ENCODE data around the gene PHF2. TPM values are rescaled to one million over a fixed set of nuclear protein-coding genes. Genes with fewer than 3 reads are reported as not detected.

Gene PHF2
- total and polyA plus RNA-seq, 3 experiments from 2014 or later, result 3.0 to 25.0 (median 22.4) TPM

GRCh38 chr9:93541581-93542349 lies 34.6 kb upstream of the PHF2 start:
- H3K9me3 Mint-ChIP-seq, result no peaks in the 10 kb centered on the region
- CTCF ChIA-PET, result no interaction called here
- no peaks in the 10 kb centered on the region for H3K9me3 ChIP-seq (ENCODE audit: low read length)
- peaks cover 0 to 84% (median 6%) of the 10 kb centered on the region in 3 donors for H3K36me3 Mint-ChIP-seq
- H3K4me3 Mint-ChIP-seq, result no peak overlapping the region
- peaks cover 0 to under 1% (median 0%) of the 10 kb centered on the region in 3 donors for H3K4me1 Mint-ChIP-seq
- H3K27me3 Mint-ChIP-seq, result no peaks in the 10 kb centered on the region
- no peak for DNase-seq
- peaks cover 12% of the 10 kb centered on the region for H3K36me3 ChIP-seq (ENCODE audit: insufficient read depth, low read length)
- H3K27ac ChIP-seq (ENCODE audit: low read depth, low read length), result no peak overlapping the region
- no peaks in the 10 kb centered on the region for H3K27me3 ChIP-seq (ENCODE audit: insufficient read depth, low read length, poor library complexity, severe bottlenecking)
- no peak overlapping the region for H3K4me3 ChIP-seq (ENCODE audit: low read length)
- H3K4me1 ChIP-seq (ENCODE audit: insufficient read depth, low read length), result no peaks in the 10 kb centered on the region
- H3K27ac Mint-ChIP-seq, result peak overlapping the region in 2 of 8 donors; percentile 37 to 68
- POLR2A ChIA-PET, result interaction anchor here (0.5 kb wide), 1 partner anchor 66 kb away, joined by 3 read pairs; no protein-coding TSS in a partner anchor

GRCh38 chr9:93543117-93543516 lies 33.3 kb upstream of the PHF2 start:
- CTCF ChIA-PET, result no interaction called here
- Histone ChIP-seq H3K27ac (ENCODE audit: low read depth, low read length) (no peak overlapping the region), H3K27me3 (ENCODE audit: insufficient read depth, low read length, poor library complexity, severe bottlenecking) (no peaks in the 10 kb centered on the region), H3K9me3 (ENCODE audit: low read length) (no peaks in the 10 kb centered on the region), H3K4me3 (ENCODE audit: low read length) (no peak overlapping the region), H3K4me1 (ENCODE audit: insufficient read depth, low read length) (no peaks in the 10 kb centered on the region), H3K36me3 (ENCODE audit: insufficient read depth, low read length) (peaks cover 12% of the 10 kb centered on the region)
- Mint-ChIP-seq H3K4me3 (no peak overlapping the region), H3K27ac (peak overlapping the region in 2 of 8 donors; percentile 7 to 48), H3K36me3 (peaks cover 0 to 81% (median 11%) of the 10 kb centered on the region in 3 donors), H3K27me3 (no peaks in the 10 kb centered on the region), H3K4me1 (peaks cover 0 to 7% (median 1%) of the 10 kb centered on the region in 3 donors), H3K9me3 (no peaks in the 10 kb centered on the region)
- POLR2A ChIA-PET, result no interaction called here
- DNase-seq, result no peak

GRCh38 chr9:93546356-93546755 lies 30.0 kb upstream of the PHF2 start:
- H3K27ac Mint-ChIP-seq, result no peak overlapping the region

GRCh38 chr9:93549611-93550010 lies 26.8 kb upstream of the PHF2 start:
- H3K4me3 ChIP-seq (ENCODE audit: low read length), result no peak overlapping the region
- no peak overlapping the region for H3K27ac ChIP-seq (ENCODE audit: low read depth, low read length)
- no peak overlapping the region for H3K4me3 Mint-ChIP-seq
- H3K36me3 Mint-ChIP-seq, result peaks cover 0 to 81% (median 13%) of the 10 kb centered on the region in 3 donors
- H3K36me3 ChIP-seq (ENCODE audit: insufficient read depth, low read length), result peaks cover 35% of the 10 kb centered on the region
- H3K9me3 Mint-ChIP-seq, result no peaks in the 10 kb centered on the region
- H3K4me1 ChIP-seq (ENCODE audit: insufficient read depth, low read length), result no peaks in the 10 kb centered on the region
- POLR2A ChIA-PET, result no interaction called here
- H3K27me3 Mint-ChIP-seq, result no peaks in the 10 kb centered on the region
- H3K9me3 ChIP-seq (ENCODE audit: low read length), result no peaks in the 10 kb centered on the region
- CTCF ChIA-PET, result interaction anchor here (0.8 to 1.6 kb wide), 2 partner anchors 17 to 30 kb away, joined by 3 to 6 read pairs; no protein-coding TSS in a partner anchor
- peaks cover 0 to 7% (median 1%) of the 10 kb centered on the region in 3 donors for H3K4me1 Mint-ChIP-seq
- H3K27me3 ChIP-seq (ENCODE audit: insufficient read depth, low read length, poor library complexity, severe bottlenecking), result no peaks in the 10 kb centered on the region
- H3K27ac Mint-ChIP-seq, result peak overlapping the region in 3 of 8 donors; percentile 26 to 38 (median 36)
- no peak for DNase-seq

More at GRCh38 chr9:93546356-93546755, 30.0 kb upstream of the PHF2 start:
- POLR2A ChIA-PET, result no interaction called here
- H3K27me3 Mint-ChIP-seq, result no peaks in the 10 kb centered on the region
- DNase-seq, result no peak
- no peaks in the 10 kb centered on the region for H3K27me3 ChIP-seq (ENCODE audit: insufficient read depth, low read length, poor library complexity, severe bottlenecking)
- peaks cover 18% of the 10 kb centered on the region for H3K36me3 ChIP-seq (ENCODE audit: insufficient read depth, low read length)
- peaks cover 0 to 81% (median 11%) of the 10 kb centered on the region in 3 donors for H3K36me3 Mint-ChIP-seq
- H3K4me1 Mint-ChIP-seq, result peaks cover 0 to 7% (median 1%) of the 10 kb centered on the region in 3 donors
- H3K4me1 ChIP-seq (ENCODE audit: insufficient read depth, low read length), result no peaks in the 10 kb centered on the region
- no peak overlapping the region for H3K27ac ChIP-seq (ENCODE audit: low read depth, low read length)
- CTCF ChIA-PET, result interaction anchor here (2.0 kb wide), 1 partner anchor 20 kb away, joined by 6 read pairs; no protein-coding TSS in a partner anchor
- no peak overlapping the region for H3K4me3 ChIP-seq (ENCODE audit: low read length)
- H3K9me3 ChIP-seq (ENCODE audit: low read length), result no peaks in the 10 kb centered on the region
- no peaks in the 10 kb centered on the region for H3K9me3 Mint-ChIP-seq
- H3K4me3 Mint-ChIP-seq, result no peak overlapping the region

- no peaks in the 10 kb centered on the region for H3K4me1 Mint-ChIP-seq
- Histone ChIP-seq H3K4me3 (ENCODE audit: low read length) (no peak overlapping the region), H3K36me3 (ENCODE audit: insufficient read depth, low read length) (peaks cover 34% of the 10 kb centered on the region), H3K27ac (ENCODE audit: low read depth, low read length) (no peak overlapping the region), H3K9me3 (ENCODE audit: low read length) (no peaks in the 10 kb centered on the region), H3K4me1 (ENCODE audit: insufficient read depth, low read length) (no peaks in the 10 kb centered on the region), H3K27me3 (ENCODE audit: insufficient read depth, low read length, poor library complexity, severe bottlenecking) (no peaks in the 10 kb centered on the region)
- no peaks in the 10 kb centered on the region for H3K27me3 Mint-ChIP-seq
- H3K9me3 Mint-ChIP-seq, result no peaks in the 10 kb centered on the region
- H3K36me3 Mint-ChIP-seq, result peaks cover 0 to 86% (median 14%) of the 10 kb centered on the region in 3 donors
- ChIA-PET CTCF (no interaction called here), POLR2A (no interaction called here)
- no peak for DNase-seq
- H3K4me3 Mint-ChIP-seq, result no peak overlapping the region
- peak overlapping the region in 2 of 8 donors; percentile 3 to 36 for H3K27ac Mint-ChIP-seq
Measured at GRCh38 chr9:93552923-93553322, 23.5 kb upstream of the PHF2 start.

GRCh38 chr9:93555370-93555769 lies 21.0 kb upstream of the PHF2 start:
- H3K36me3 Mint-ChIP-seq, result peaks cover 0 to 90% (median 15%) of the 10 kb centered on the region in 3 donors
- DNase-seq, result no peak
- Histone ChIP-seq H3K4me1 (ENCODE audit: insufficient read depth, low read length) (no peaks in the 10 kb centered on the region), H3K4me3 (ENCODE audit: low read length) (no peak overlapping the region), H3K36me3 (ENCODE audit: insufficient read depth, low read length) (peaks cover 52% of the 10 kb centered on the region), H3K27ac (ENCODE audit: low read depth, low read length) (no peak overlapping the region), H3K27me3 (ENCODE audit: insufficient read depth, low read length, poor library complexity, severe bottlenecking) (no peaks in the 10 kb centered on the region), H3K9me3 (ENCODE audit: low read length) (no peaks in the 10 kb centered on the region)
- H3K4me3 Mint-ChIP-seq, result no peak overlapping the region
- no peaks in the 10 kb centered on the region for H3K9me3 Mint-ChIP-seq
- POLR2A ChIA-PET, result no interaction called here
- CTCF ChIA-PET, result interaction anchor here (2.7 kb wide), 1 partner anchor 11 kb away, joined by 17 read pairs; no protein-coding TSS in a partner anchor
- H3K4me1 Mint-ChIP-seq, result no peaks in the 10 kb centered on the region
- H3K27me3 Mint-ChIP-seq, result no peaks in the 10 kb centered on the region
- H3K27ac Mint-ChIP-seq, result peak overlapping the region in 2 of 8 donors; percentile 11 to 43

- peaks cover 47% of the 10 kb centered on the region for H3K36me3 ChIP-seq (ENCODE audit: insufficient read depth, low read length)
- DNase-seq, result no peak
- no peak overlapping the region for H3K27ac ChIP-seq (ENCODE audit: low read depth, low read length)
- H3K27me3 ChIP-seq (ENCODE audit: insufficient read depth, low read length, poor library complexity, severe bottlenecking), result no peaks in the 10 kb centered on the region
- H3K4me3 ChIP-seq (ENCODE audit: low read length), result no peak overlapping the region
- Mint-ChIP-seq H3K4me3 (no peak overlapping the region), H3K36me3 (peaks cover 0 to 84% (median 18%) of the 10 kb centered on the region in 3 donors), H3K27ac (peak overlapping the region in 2 of 8 donors; percentile 17 to 74), H3K27me3 (no peaks in the 10 kb centered on the region), H3K4me1 (no peaks in the 10 kb centered on the region), H3K9me3 (no peaks in the 10 kb centered on the region)
- H3K4me1 ChIP-seq (ENCODE audit: insufficient read depth, low read length), result no peaks in the 10 kb centered on the region
- ChIA-PET CTCF (interaction anchor here (2.7 kb wide), 1 partner anchor 9 kb away, joined by 17 read pairs; no protein-coding TSS in a partner anchor), POLR2A (interaction anchor here (0.7 kb wide), 1 partner anchor 45 kb away, joined by 9 read pairs; no protein-coding TSS in a partner anchor)
- H3K9me3 ChIP-seq (ENCODE audit: low read length), result no peaks in the 10 kb centered on the region
Measured at GRCh38 chr9:93557366-93558137, 18.8 kb upstream of the PHF2 start.

GRCh38 chr9:93558503-93558902 lies 17.9 kb upstream of the PHF2 start:
- Histone ChIP-seq H3K27me3 (ENCODE audit: insufficient read depth, low read length, poor library complexity, severe bottlenecking) (no peaks in the 10 kb centered on the region), H3K4me1 (ENCODE audit: insufficient read depth, low read length) (no peaks in the 10 kb centered on the region), H3K4me3 (ENCODE audit: low read length) (no peak overlapping the region), H3K27ac (ENCODE audit: low read depth, low read length) (no peak overlapping the region), H3K9me3 (ENCODE audit: low read length) (no peaks in the 10 kb centered on the region), H3K36me3 (ENCODE audit: insufficient read depth, low read length) (peaks cover 47% of the 10 kb centered on the region)
- Mint-ChIP-seq H3K4me1 (no peaks in the 10 kb centered on the region), H3K4me3 (no peak overlapping the region), H3K27ac (peak overlapping the region in 4 of 8 donors; percentile 8 to 32 (median 23)), H3K27me3 (no peaks in the 10 kb centered on the region), H3K9me3 (no peaks in the 10 kb centered on the region), H3K36me3 (peaks cover 0 to 83% (median 21%) of the 10 kb centered on the region in 3 donors)
- POLR2A ChIA-PET, result no interaction called here
- CTCF ChIA-PET, result no interaction called here
- no peak for DNase-seq
